ENCODE measurements around the gene KIF3C.

KIF3C gene

DNA sequence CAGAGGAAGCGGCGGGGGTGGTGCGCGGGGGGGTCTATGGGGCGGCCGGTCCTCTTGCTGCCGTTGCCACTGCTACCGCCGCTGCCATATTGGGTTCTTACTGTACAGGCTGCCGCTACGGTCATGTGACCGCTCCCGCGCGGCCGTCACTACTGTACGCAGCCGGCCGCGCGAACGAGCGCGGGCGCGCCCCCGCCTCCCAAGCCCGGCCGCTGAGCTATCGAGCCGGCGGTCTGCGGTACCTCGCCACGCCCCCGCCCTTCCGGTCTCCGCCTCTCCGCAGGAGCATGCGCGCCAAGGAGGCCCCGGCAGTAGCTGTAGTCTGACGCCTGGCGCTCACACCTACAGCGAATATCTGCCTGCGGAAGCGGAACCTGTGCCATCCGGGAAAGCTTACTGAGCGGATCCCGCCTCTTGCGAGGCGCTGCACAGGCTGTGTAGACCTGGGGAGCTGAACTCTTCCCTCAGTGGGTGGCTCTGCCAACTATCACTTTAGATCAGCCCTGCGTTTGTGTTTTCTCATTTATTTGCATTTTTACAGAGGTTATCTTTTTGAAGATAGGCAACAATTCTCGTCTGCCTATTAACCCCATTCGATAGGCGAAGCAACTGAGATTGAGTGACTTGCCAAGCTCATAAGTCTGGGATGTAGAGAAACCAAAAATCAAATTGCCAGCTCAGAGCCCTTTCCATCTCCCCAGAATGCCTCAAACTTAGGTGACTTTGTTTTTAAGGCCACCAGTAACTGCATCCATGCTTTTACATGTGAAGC is 103.8 kb downstream of the KIF3C start, which contains the start of gene ASXL2:
TSS of gene ASXL2 (minus strand) at position 127 of the 772 bp plus-strand sequence. CDS start 265 bp downstream, outside the sequence.
- peak; percentile 97 for DNase-seq (ENCODE audit: low read depth)
- TF ChIP-seq, protein P1, sequence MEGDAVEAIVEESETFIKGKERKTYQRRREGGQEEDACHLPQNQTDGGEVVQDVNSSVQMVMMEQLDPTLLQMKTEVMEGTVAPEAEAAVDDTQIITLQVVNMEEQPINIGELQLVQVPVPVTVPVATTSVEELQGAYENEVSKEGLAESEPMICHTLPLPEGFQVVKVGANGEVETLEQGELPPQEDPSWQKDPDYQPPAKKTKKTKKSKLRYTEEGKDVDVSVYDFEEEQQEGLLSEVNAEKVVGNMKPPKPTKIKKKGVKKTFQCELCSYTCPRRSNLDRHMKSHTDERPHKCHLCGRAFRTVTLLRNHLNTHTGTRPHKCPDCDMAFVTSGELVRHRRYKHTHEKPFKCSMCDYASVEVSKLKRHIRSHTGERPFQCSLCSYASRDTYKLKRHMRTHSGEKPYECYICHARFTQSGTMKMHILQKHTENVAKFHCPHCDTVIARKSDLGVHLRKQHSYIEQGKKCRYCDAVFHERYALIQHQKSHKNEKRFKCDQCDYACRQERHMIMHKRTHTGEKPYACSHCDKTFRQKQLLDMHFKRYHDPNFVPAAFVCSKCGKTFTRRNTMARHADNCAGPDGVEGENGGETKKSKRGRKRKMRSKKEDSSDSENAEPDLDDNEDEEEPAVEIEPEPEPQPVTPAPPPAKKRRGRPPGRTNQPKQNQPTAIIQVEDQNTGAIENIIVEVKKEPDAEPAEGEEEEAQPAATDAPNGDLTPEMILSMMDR (conservative IDR thresholded peaks at IDR 0.05; ENCODE audit: low read length), result no peak
- peak within 1 kb of the TSS; percentile 93 for H3K4me3 ChIP-seq (ENCODE audit: low read length)

DNA sequence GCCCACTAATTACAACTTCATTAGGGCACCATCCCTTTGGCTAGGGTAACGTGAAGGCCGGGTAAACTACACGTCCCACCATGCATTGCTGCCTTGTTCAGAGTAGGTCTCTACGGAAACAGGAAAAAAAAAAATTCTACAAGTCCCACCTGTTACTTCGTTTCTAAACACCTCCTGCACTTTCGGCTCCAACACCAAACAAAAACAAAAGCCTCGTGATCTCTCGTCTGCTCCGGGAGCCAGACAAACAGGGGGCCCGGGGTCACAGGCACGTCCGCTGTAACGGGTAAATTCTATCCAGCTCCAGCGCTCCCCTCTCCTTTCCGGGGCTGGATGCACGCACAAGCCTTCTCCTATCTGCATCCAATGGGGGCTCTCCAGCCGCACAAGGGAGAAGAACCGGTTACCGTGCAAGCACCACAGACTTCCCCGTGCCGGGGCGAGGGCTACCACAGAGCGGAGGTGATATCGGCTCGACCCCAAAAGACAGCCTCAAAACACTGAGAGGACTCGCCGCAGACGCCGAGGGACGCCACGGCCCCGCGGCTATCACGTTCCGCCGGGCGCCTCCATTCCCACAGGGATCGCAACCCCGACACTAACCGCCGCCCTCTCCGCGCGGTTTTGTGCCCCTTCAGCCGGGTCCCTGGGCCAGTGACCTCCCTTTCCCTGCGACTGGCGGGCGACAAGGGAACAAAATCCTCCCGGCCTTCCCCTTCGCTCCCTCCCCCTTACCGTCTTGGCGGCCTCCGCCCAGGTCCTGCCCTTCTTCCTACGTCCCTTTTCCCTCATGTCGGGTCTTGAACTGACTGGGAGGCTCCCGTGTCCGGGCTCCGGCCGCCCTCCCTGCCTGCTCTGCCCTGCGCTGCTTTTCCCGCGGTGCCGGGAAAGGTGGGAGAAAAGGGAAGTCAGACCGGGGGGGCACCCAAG is 104.6 kb downstream of the KIF3C start:
- peak overlapping the region; percentile 93 for H3K4me3 ChIP-seq (ENCODE audit: low read length)
- peak; percentile 42 for DNase-seq (ENCODE audit: low read depth)
- TF ChIP-seq, protein P1 (conservative IDR thresholded peaks at IDR 0.05; ENCODE audit: low read length), result no peak
